Fibroblast of villous mesenchyme (primary cell): Measurements from ENCODE around the gene MYCN. TPM values are rescaled to one million over a fixed set of nuclear protein-coding genes. Genes with fewer than 3 reads are reported as not detected.

Experiments
- DNase-seq: peaks from one replicate; pipeline ENCODE4 v3.0.0-alpha.2; 2010; ENCODE audit warnings: low read depth
- H3K4me3 ChIP-seq: 2 replicates; pipeline ENCODE4 v1.5.1; 2011; ENCODE audit warnings: low read depth, mild to moderate bottlenecking, low read length
- CTCF ChIP-seq: IDR thresholded peaks from 2 replicates; pipeline ENCODE4 v1.5.1; 2012; ENCODE audit warnings: low read depth, mild to moderate bottlenecking, low read length; ENCODE audit not compliant: insufficient read depth
- total RNA-seq: library from RNA; depleted of rRNA; stranded (reverse); fragments of >200 nt; gene quantifications from 2 replicates; pipeline ENCODE4 v1.2.3, GENCODE V29; 2012

Gene MYCN
- total RNA-seq, 1 donor = under 0.01 TPM

GRCh38 chr2:15963977-15964670, 23.8 kb downstream of the MYCN start:
- H3K4me3 ChIP-seq = no peak overlapping the region
- DNase-seq = no peak
- TF ChIP-seq CTCF = no peak

- DNase-seq = no peak
- TF ChIP-seq CTCF = no peak
- no peak overlapping the region for H3K4me3 ChIP-seq
Measured at GRCh38 chr2:15964936-15965563, 24.7 kb downstream of the MYCN start.

GRCh38 chr2:15965564-15966019, 25.2 kb downstream of the MYCN start:
- no peak overlapping the region for H3K4me3 ChIP-seq
- DNase-seq = no peak
- no peak for TF ChIP-seq CTCF

GRCh38 chr2:15967415-15968279, 27.3 kb downstream of the MYCN start:
- TF ChIP-seq CTCF = no peak
- DNase-seq = no peak

GRCh38 chr2:15968280-15969178, 28.2 kb downstream of the MYCN start:
- DNase-seq = no peak
- TF ChIP-seq CTCF = no peak
- H3K4me3 ChIP-seq = no peak overlapping the region

More at GRCh38 chr2:15967415-15968279, 27.3 kb downstream of the MYCN start:
- H3K4me3 ChIP-seq = no peak overlapping the region

GRCh38 chr2:15969214-15969613, 28.9 kb downstream of the MYCN start:
- H3K4me3 ChIP-seq = no peak overlapping the region
- TF ChIP-seq CTCF = no peak
- DNase-seq = no peak
